ENCODE data around the gene SORCS2. TPM values are rescaled to one million over a fixed set of nuclear protein-coding genes. Genes with fewer than 3 reads are reported as not detected.

The SORCS2 gene
- total RNA-seq, 4 donors from 2014 or later = 0.48 to 1.8 (median 0.68) TPM; not detected in 1

DNA sequence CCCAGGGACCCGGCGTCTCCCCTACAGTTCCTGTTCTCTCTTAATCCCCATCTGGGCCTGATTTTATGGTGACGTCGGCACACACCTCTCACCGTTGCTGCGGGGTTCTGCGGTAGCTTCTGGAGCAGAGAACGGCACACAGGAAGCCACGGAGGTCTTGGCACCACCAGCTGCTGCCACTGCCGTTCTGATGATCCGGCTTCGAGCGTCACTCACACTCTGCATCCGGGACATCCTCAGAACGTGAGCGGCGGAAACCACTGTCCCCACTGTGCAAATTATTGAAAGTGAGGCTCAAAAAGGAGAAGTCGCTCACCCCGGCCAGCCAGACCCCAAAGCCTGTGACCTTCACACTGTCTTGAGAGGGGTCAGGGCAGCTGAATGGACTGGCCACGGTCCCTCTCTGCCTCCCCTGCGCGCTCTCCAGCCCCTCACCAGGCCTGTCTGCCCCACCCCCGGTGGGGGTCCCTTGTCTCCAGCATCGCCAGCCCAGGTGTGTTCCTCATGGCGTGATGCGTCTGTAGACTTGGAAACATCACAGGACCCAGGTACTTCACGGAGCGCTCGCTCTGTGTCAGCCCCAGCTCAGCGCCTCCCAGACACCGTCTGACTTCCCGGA lies 546.2 kb downstream of the SORCS2 start:
- TF ChIP-seq CTCF (IDR thresholded peaks at IDR 0.05) = no peak
- no peak for TF ChIP-seq EP300 (IDR thresholded peaks at IDR 0.05; ENCODE audit: low read depth)
- TF ChIP-seq POLR2AphosphoS5 (IDR thresholded peaks at IDR 0.05) = no peak
- no peak for TF ChIP-seq POLR2A (IDR thresholded peaks at IDR 0.05)
- Histone ChIP-seq H3K4me1 (no peaks in the 10 kb centered on the region), H3K36me3 (no peaks in the 10 kb centered on the region), H3K27me3 (peaks cover 3% of the 10 kb centered on the region), H3K4me3 (no peak overlapping the region), H3K27ac (no peak overlapping the region), H3K9me3 (no peaks in the 10 kb centered on the region)
- DNase-seq = no peak
- intact Hi-C loops (cut with DNase I; ENCODE audit: low total_unique reads) (no loop called here), in situ Hi-C loops (cut with MboI; ENCODE audit: low pct_ligation_motif_present in 1 of 4, low pct_unique_long_range_greater_than_20kb in 1 of 4, low sequenced_read_pairs in 3 of 4) (no loop called here)
- WGBS, 2 donors (ENCODE audit: low coverage in 1 of 2) = 94 to 100% methylated on average over 1 to 29 of the region's 32 CpGs

DNA sequence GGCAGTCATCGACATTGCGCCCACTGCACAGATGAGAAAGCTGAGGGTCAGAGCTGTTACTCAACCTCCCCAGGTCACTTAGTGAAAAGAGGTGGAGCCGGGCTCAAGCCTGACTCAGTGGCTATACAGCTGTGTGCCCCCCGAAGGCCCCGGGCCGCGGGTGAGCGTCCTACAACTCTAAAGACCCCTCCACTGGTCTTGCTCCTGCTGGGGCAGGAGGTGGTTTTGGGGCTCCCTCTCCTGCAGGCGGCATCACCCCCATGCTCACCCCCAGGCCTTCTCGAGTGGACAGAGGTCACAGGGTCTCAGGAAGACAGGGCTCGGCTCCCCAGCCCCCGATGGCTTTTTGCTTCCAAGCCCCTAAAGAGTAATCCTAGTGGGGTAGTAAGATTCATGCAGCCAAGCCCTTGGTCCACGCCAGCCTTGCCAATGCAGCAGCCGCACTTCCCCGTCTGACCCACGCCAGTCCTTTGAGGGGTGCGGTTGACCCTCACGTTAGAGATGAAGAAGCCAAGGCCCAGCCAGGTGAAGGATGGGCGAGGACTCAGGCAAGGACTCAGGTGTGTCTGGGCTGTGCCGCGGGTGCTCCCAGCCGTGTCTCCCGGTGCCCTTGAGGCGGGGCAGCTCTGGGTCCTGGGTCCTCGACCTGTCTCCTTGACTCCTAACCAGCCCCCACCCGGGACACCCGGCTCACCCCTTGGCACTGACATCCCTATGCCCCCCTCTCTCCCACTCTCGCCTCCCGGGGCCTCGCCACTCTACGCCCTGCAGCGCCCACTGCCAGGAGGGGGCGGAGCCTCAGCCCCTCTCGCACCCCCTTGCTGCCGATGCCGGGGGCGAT lies 547.0 kb downstream of the SORCS2 start:
- peaks cover 1% of the 10 kb centered on the region for H3K27me3 ChIP-seq
- H3K9me3 ChIP-seq = no peaks in the 10 kb centered on the region
- TF ChIP-seq CTCF (IDR thresholded peaks at IDR 0.05) = no peak
- H3K4me3 ChIP-seq = no peak overlapping the region
- intact Hi-C loops (cut with DNase I; ENCODE audit: low total_unique reads) (no loop called here), in situ Hi-C loops (cut with MboI; ENCODE audit: low pct_ligation_motif_present in 1 of 4, low pct_unique_long_range_greater_than_20kb in 1 of 4, low sequenced_read_pairs in 3 of 4) (no loop called here)
- no peaks in the 10 kb centered on the region for H3K4me1 ChIP-seq
- DNase-seq = no peak
- H3K27ac ChIP-seq = no peak overlapping the region
- 90% methylated on average over 28 of the region's 37 CpGs; no CpG with 5 or more reads in 1 of the 2 donors for WGBS, 2 donors (ENCODE audit: low coverage in 1 of 2)
- H3K36me3 ChIP-seq = no peaks in the 10 kb centered on the region

DNA sequence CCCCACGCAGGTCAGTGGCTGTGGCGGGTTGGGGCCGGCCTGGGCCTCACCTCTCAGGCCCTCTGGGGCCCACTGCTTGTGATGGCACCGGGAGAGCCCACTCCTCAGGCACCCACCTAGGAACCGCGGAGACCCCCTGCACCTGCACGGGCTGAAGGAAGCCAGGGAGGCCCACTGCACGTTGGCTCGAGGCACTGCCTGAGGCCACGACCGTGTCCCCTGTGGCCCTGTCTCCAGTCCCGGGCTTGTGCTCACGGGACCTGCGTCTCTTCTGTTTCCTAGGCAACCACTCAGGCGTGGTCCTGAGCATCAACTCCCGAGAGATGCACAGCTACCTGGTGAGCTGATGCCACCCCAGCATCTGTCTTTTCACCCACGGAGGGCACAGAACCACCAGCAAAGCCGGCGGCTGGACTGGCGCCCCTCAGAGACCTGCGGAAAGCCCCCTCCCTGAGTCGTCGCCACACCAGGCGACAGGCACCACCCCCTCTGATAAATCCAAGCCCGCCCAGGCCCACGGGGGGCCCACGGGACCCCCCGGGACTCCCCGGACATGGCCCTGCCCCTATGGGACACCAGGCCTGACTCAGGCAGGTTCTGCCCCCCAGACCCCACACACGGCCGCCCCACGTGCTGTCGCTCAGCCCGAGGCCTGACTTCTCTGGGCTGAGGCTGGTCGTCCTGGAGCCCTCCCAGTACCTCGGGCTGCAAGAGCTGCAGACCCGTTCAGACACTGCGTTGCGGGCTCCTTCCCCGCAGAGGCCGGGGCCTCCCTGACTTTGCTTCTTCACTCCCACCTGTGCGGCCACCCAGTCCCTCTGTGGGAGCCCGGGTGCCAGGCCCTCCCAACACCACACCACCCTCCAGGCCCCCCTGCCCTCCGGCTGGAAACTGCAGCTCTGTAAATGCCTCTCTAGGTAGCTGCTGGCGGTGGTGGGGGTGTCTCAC lies 547.9 kb downstream of the SORCS2 start:
- H3K36me3 ChIP-seq = no peaks in the 10 kb centered on the region
- in situ Hi-C loops (cut with MboI; ENCODE audit: low pct_ligation_motif_present in 1 of 4, low pct_unique_long_range_greater_than_20kb in 1 of 4, low sequenced_read_pairs in 3 of 4) = no loop called here
- no peaks in the 10 kb centered on the region for H3K9me3 ChIP-seq
- H3K27ac ChIP-seq = no peak overlapping the region
- no peaks in the 10 kb centered on the region for H3K4me1 ChIP-seq
- intact Hi-C loops (cut with DNase I; ENCODE audit: low total_unique reads) = no loop called here
- H3K27me3 ChIP-seq = no peaks in the 10 kb centered on the region
- TF ChIP-seq CTCF (IDR thresholded peaks at IDR 0.05) (no peak), POLR2AphosphoS5 (IDR thresholded peaks at IDR 0.05) (no peak), POLR2A (IDR thresholded peaks at IDR 0.05) (no peak), EP300 (IDR thresholded peaks at IDR 0.05; ENCODE audit: low read depth) (no peak)
- 82% methylated on average over 44 of the region's 45 CpGs; no CpG with 5 or more reads in 1 of the 2 donors for WGBS, 2 donors (ENCODE audit: low coverage in 1 of 2)
- no peak overlapping the region for H3K4me3 ChIP-seq
- no peak for DNase-seq
